H1 (cell line): ENCODE results near the gene CMSS1. TPM values are rescaled to one million over a fixed set of nuclear protein-coding genes. Genes with fewer than 3 reads are reported as not detected.

Experiments used
- CTCF ChIA-PET: fragments of 300-600 bp; sonication (Branson Sonifier 250); formaldehyde crosslinking; loops from one replicate; lab custom pipeline; 2021; ENCODE audit not compliant: partially characterized antibody; lab: Charles Lee
- POLR2A ChIA-PET: fragments of 300-600 bp; sonication (Branson Sonifier 250); formaldehyde crosslinking; loops from one replicate; lab custom pipeline; 2021; ENCODE audit warnings: inconsistent platforms; ENCODE audit not compliant: partially characterized antibody; lab: Charles Lee
- DNase-seq, 2 experiments: peaks; one replicate each; pipeline versions ENCODE4 v3.0.0 to v3.0.0-alpha.2; 2010 to 2022; ENCODE audit warnings: low spot score in 2 of 2, low read depth in 1 of 2, mixed read lengths in 1 of 2
- FAIRE-seq: peaks from 2 replicates; lab custom pipeline; 2011; peaks lifted over from hg19 to GRCh38; lab: Jason Lieb, UNC
- H2AFZ ChIP-seq: 2 replicates; pipeline ENCODE4 v1.8.1; 2012; ENCODE audit warnings: low read length, inconsistent platforms
- H2AK5ac ChIP-seq: 2 replicates; pipeline ENCODE4 v1.6.1; 2013; ENCODE audit warnings: low read depth, low read length
- H2BK120ac ChIP-seq: replicated peaks from 2 replicates; pipeline ENCODE3; 2013; ENCODE audit warnings: low read depth, low read length, inconsistent platforms
- H2BK12ac ChIP-seq: 2 replicates; pipeline ENCODE4 v1.6.1; 2013; ENCODE audit warnings: low read depth, low read length
- H2BK15ac ChIP-seq: 2 replicates; pipeline ENCODE4 v1.6.1; 2013; ENCODE audit warnings: low read length
- H2BK20ac ChIP-seq: 2 replicates; pipeline ENCODE4 v1.6.1; 2013; ENCODE audit warnings: low read length
- H2BK5ac ChIP-seq: 2 replicates; pipeline ENCODE4 v1.6.1; 2013; ENCODE audit warnings: low read depth, low read length
- H3K14ac ChIP-seq: 2 replicates; pipeline ENCODE4 v1.6.1; 2013; ENCODE audit warnings: inconsistent platforms; ENCODE audit not compliant: insufficient read length
- H3K18ac ChIP-seq: 2 replicates; pipeline ENCODE4 v1.6.1; 2013; ENCODE audit warnings: low read length; ENCODE audit errors: extremely low read depth
- H3K23ac ChIP-seq: 2 replicates; pipeline ENCODE4 v1.6.1; 2013; ENCODE audit warnings: inconsistent platforms; ENCODE audit not compliant: insufficient read length
- H3K23me2 ChIP-seq: 2 replicates; pipeline ENCODE4 v1.6.1; 2013; ENCODE audit warnings: low read depth, low read length
- H3K27ac ChIP-seq: 2 replicates; pipeline ENCODE4 v1.6.1; 2011; ENCODE audit warnings: low read depth, low read length, inconsistent platforms
- H3K27me3 ChIP-seq, 4 experiments: replicated peaks in 1 of 4; 1 replicate in 1 of 4; 2 replicates in 3 of 4; pipeline versions ENCODE4 v1.6.1 to v1.8.1; 2011 to 2013; ENCODE audit warnings: low read length in 3 of 4, mild to moderate bottlenecking in 3 of 4, inconsistent platforms in 2 of 4, mixed read lengths in 2 of 4, moderate library complexity in 1 of 4; ENCODE audit not compliant: control insufficient read depth in 3 of 4, insufficient read depth in 3 of 4; ENCODE audit errors: extremely low read depth in 1 of 4
- H3K36me3 ChIP-seq, 4 experiments: 2 replicates each; pipeline versions ENCODE4 v1.6.1 to v1.8.1; 2011 to 2013; ENCODE audit warnings: mild to moderate bottlenecking in 4 of 4, low read length in 3 of 4, moderate library complexity in 2 of 4, control low read depth in 1 of 4, inconsistent platforms in 1 of 4; ENCODE audit not compliant: insufficient read depth in 4 of 4, control insufficient read depth in 2 of 4
- H3K4ac ChIP-seq: replicated peaks from 2 replicates; pipeline ENCODE3; 2013; ENCODE audit warnings: low read length, low read depth, mixed read lengths, inconsistent platforms; ENCODE audit not compliant: insufficient read length
- H3K4me1 ChIP-seq, 4 experiments: replicated peaks in 1 of 4; 1 replicate in 1 of 4; 2 replicates in 3 of 4; pipeline versions ENCODE4 v1.6.1 to v1.8.1; 2011 to 2013; ENCODE audit warnings: low read length in 3 of 4, inconsistent platforms in 2 of 4, mixed read lengths in 1 of 4; ENCODE audit not compliant: insufficient read depth in 4 of 4, control insufficient read depth in 3 of 4
- H3K4me2 ChIP-seq, 2 experiments: 2 replicates each; pipeline versions ENCODE4 v1.6.1 to v1.8.1; 2011 to 2013; ENCODE audit warnings: low read depth in 2 of 2, low read length in 2 of 2, control low read depth in 1 of 2, inconsistent platforms in 1 of 2, mild to moderate bottlenecking in 1 of 2; ENCODE audit not compliant: insufficient read depth in 1 of 2
- H3K4me3 ChIP-seq, 4 experiments: fragments of 200-600, 300-600 bp in 1 of 4; sonication (generic), shearing (Covaris generic), sonication (Bioruptor Twin) in 1 of 4; 2 replicates each; pipeline versions ENCODE4 v1.5.1 to v1.8.1; 2011 to 2016; ENCODE audit warnings: low read length in 4 of 4, low read depth in 3 of 4, control low read depth in 2 of 4, inconsistent platforms in 2 of 4, mild to moderate bottlenecking in 2 of 4, mixed read lengths in 1 of 4, moderate library complexity in 1 of 4; ENCODE audit not compliant: insufficient read depth in 2 of 4; ENCODE audit errors: extremely low read depth in 1 of 4
- H3K56ac ChIP-seq: replicated peaks from 2 replicates; pipeline ENCODE3; 2013; ENCODE audit warnings: low read depth, mild to moderate bottlenecking, mixed read lengths, low read length, inconsistent platforms; ENCODE audit not compliant: insufficient read length
- H3K79me1 ChIP-seq: 2 replicates; pipeline ENCODE4 v1.6.1; 2013; ENCODE audit warnings: low read depth, low read length, control low read depth
- H3K79me2 ChIP-seq, 2 experiments: 2 replicates each; pipeline versions ENCODE4 v1.6.1 to v1.8.1; 2012 to 2013; ENCODE audit warnings: low read length in 2 of 2, mild to moderate bottlenecking in 2 of 2, inconsistent platforms in 1 of 2; ENCODE audit not compliant: insufficient read depth in 2 of 2, control insufficient read depth in 1 of 2
- H3K9ac ChIP-seq, 4 experiments: replicated peaks in 1 of 4; 1 replicate in 1 of 4; 2 replicates in 3 of 4; pipeline versions ENCODE4 v1.6.1 to v1.8.1; 2011 to 2013; ENCODE audit warnings: low read depth in 3 of 4, low read length in 3 of 4, control low read depth in 2 of 4, mild to moderate bottlenecking in 2 of 4, moderate library complexity in 2 of 4, inconsistent platforms in 1 of 4; ENCODE audit errors: extremely low read depth in 1 of 4
- H3K9me3 ChIP-seq, 2 experiments: 2 replicates each; pipeline versions ENCODE4 v1.6.1 to v1.8.1; 2012 to 2013; ENCODE audit warnings: mild to moderate bottlenecking in 2 of 2, moderate library complexity in 2 of 2, control low read depth in 1 of 2, inconsistent platforms in 1 of 2, low read depth in 1 of 2, low read length in 1 of 2, mixed read lengths in 1 of 2; ENCODE audit not compliant: insufficient read depth in 2 of 2
- H4K20me1 ChIP-seq, 2 experiments: replicated peaks in 1 of 2; 2 replicates each; pipeline versions ENCODE3 to v1.8.1; 2011 to 2013; ENCODE audit warnings: inconsistent platforms in 2 of 2, low read length in 2 of 2, mild to moderate bottlenecking in 1 of 2; ENCODE audit not compliant: insufficient read depth in 2 of 2, control insufficient read depth in 1 of 2
- H4K5ac ChIP-seq: 2 replicates; pipeline ENCODE4 v1.6.1; 2013; ENCODE audit warnings: low read length, low read depth, mixed read lengths, inconsistent platforms; ENCODE audit not compliant: insufficient read length
- H4K8ac ChIP-seq: 2 replicates; pipeline ENCODE4 v1.8.0; 2013; ENCODE audit warnings: mild to moderate bottlenecking, moderate library complexity, low read length, inconsistent platforms; ENCODE audit not compliant: insufficient read depth; ENCODE audit errors: extremely low read depth
- H4K91ac ChIP-seq: replicated peaks from 2 replicates; pipeline ENCODE3; 2013; ENCODE audit warnings: low read length, mixed read lengths, inconsistent platforms; ENCODE audit not compliant: insufficient read length
- BRCA1 ChIP-seq: IDR thresholded peaks from 2 replicates; pipeline ENCODE4 v1.6.1; 2012; ENCODE audit warnings: low read depth, low read length, improper control_type of control experiment
- CTBP2 ChIP-seq: IDR thresholded peaks from 2 replicates; pipeline ENCODE4 v1.7.0; 2011; ENCODE audit warnings: borderline replicate concordance, mild to moderate bottlenecking, moderate library complexity, mixed read lengths, low read length; ENCODE audit not compliant: insufficient read depth, insufficient read length
- HDAC6 ChIP-seq: IDR thresholded peaks from one replicate; pipeline ENCODE4 v1.7.1; 2012; ENCODE audit warnings: low read depth, mild to moderate bottlenecking, inconsistent platforms, low read length, moderate library complexity
- KDM5A ChIP-seq: fragments of 200-600 bp; IDR thresholded peaks from 2 replicates; pipeline ENCODE4 v1.7.1; 2012; ENCODE audit warnings: mild to moderate bottlenecking, low read length, inconsistent platforms, mixed read lengths
- SP1 ChIP-seq: IDR thresholded peaks from 2 replicates; pipeline ENCODE4 v1.6.1; 2011; ENCODE audit warnings: low read depth, low read length
- TBP ChIP-seq: IDR thresholded peaks from 2 replicates; pipeline ENCODE4 v1.6.1; 2011; ENCODE audit warnings: low read depth, low read length, improper control_type of control experiment
- WGBS, 2 experiments: shearing (Covaris generic) in 1 of 2; methylation state at CpG; one replicate each; pipeline versions ENCODE4 v1.1.6 to v1.1.7; 2013 to 2015; ENCODE audit warnings: low lambda C conversion rate in 2 of 2, mixed read lengths in 2 of 2, inconsistent platforms in 1 of 2, low coverage in 1 of 2, missing lambda C conversion rate in 1 of 2; ENCODE audit not compliant: insufficient replicate concordance in 2 of 2, insufficient coverage in 1 of 2, insufficient read length in 1 of 2; ENCODE audit errors: extremely low coverage in 1 of 2, missing lambda C conversion rate in 1 of 2; 5-methylcytosine and 5-hydroxymethylcytosine counted together
- polyA plus RNA-seq, 7 experiments: library from polyadenylated mRNA; depleted of rRNA in 3 of 7; stranded (reverse) in 5 of 7; unstranded in 2 of 7; fragments of >200 nt in 5 of 7; fragments of 200-250 nt in 2 of 7; gene quantifications; 1 replicate in 5 of 7; 2 replicates in 1 of 7; 4 replicates in 1 of 7; pipeline versions ENCODE4 v1.2.1 to v1.2.3, GENCODE V29; 2011 to 2013; ENCODE audit warnings: missing spikeins in 2 of 7, mixed read lengths in 2 of 7
- total RNA-seq: library from RNA; stranded (reverse); fragmentation: NEBNext Ultra II Directional; extraction: Animal tissue kit (Norgen Biotek cat#: 25700); gene quantifications from 2 replicates; pipeline ENCODE4 v1.2.1, GENCODE V29; 2021

The CMSS1 gene
- total and polyA plus RNA-seq, 2 of the 8 experiments (the other 6 are each of a cell fraction or from before 2014, with no cell fraction given), result 15.2 to 75.1 TPM

DNA sequence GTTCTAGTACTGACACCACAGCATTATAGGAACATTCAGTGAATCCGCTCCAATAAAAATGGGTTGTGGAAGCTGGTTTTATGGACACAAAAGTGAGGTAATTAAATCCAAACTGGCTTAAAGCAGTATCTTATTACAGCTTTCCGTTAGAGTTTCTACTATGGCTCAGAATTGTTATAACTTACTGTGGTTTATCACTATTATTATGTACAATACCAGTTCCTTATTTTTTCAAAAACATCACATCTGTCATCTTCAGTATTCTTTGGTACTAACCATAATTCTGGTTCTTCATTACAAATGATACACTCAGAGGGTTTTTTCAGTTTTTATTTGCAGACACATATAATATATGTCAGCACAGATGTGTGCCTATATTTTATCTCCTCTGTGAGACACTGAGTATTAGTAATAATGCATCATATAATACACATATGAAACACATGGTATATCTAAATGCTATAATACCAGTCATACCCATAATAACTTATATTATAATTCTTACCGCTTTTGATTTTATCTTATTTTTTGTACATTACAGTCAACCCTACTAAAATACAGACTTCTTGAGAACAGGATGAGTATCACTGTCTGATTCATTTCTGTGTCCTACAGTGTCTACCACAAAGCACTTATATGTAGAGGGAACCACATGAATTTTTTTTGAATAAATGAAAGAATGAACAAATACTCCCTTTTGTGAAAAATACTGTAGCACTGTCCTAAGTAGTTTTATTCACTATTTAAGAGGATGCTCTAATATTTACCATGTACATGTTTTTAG lies 39.0 kb downstream of the CMSS1 start:
- H4K8ac ChIP-seq, result no peak overlapping the region
- H2BK15ac ChIP-seq, result no peak overlapping the region
- H4K5ac ChIP-seq, result no peak overlapping the region
- FAIRE-seq, result no peak
- H4K20me1 ChIP-seq, result peaks cover 2% of the 10 kb centered on the region in 2 experiments
- H3K79me1 ChIP-seq, result no peaks in the 10 kb centered on the region; the same call in 1 of the 2 replicates
- H3K36me3 ChIP-seq, result no peaks in the 10 kb centered on the region
- ChIA-PET POLR2A (no interaction called here), CTCF (interaction anchor here (0.6 to 1.0 kb wide), 2 partner anchors 19 to 223 kb away, joined by 3 read pairs; no protein-coding TSS in a partner anchor)
- H3K23ac ChIP-seq, result no peak overlapping the region
- H3K27me3 ChIP-seq, result no peaks in the 10 kb centered on the region
- no peak for DNase-seq
- H3K18ac ChIP-seq, result no peak overlapping the region
- WGBS, 2 experiments, result 87 to 100% methylated on average over 1 to 3 of the region's 3 CpGs
- H2BK20ac ChIP-seq, result no peak overlapping the region
- no peak overlapping the region for H2BK5ac ChIP-seq
- H3K4me1 ChIP-seq, result peaks cover 2 to 8% (median 6%) of the 10 kb centered on the region in 4 experiments; a peak in 4 of 7 replicates
- no peak overlapping the region for H4K91ac ChIP-seq
- no peak for TF ChIP-seq CTBP2
- no peak for TF ChIP-seq BRCA1
- no peak for TF ChIP-seq TBP
- no peak for TF ChIP-seq KDM5A
- TF ChIP-seq SP1, result no peak
- TF ChIP-seq HDAC6, result no peak
- H2BK12ac ChIP-seq, result no peak overlapping the region
- H3K27ac ChIP-seq, result no peak overlapping the region
- no peak overlapping the region for H3K9ac ChIP-seq
- no peak overlapping the region for H3K14ac ChIP-seq
- no peak overlapping the region for H2BK120ac ChIP-seq
- H3K4me3 ChIP-seq, result no peak overlapping the region
- H3K23me2 ChIP-seq, result no peaks in the 10 kb centered on the region
- H2AFZ ChIP-seq, result no peak overlapping the region
- peaks cover 0 to 12% of the 10 kb centered on the region in 2 experiments; a peak in 1 of 4 replicates for H3K79me2 ChIP-seq
- no peak overlapping the region for H3K4me2 ChIP-seq
- no peaks in the 10 kb centered on the region for H3K9me3 ChIP-seq
- no peak overlapping the region for H3K4ac ChIP-seq
- H3K56ac ChIP-seq, result no peak overlapping the region
- H2AK5ac ChIP-seq, result no peak overlapping the region
